Measurements from ENCODE around the gene STUM. TPM values are rescaled to one million over a fixed set of nuclear protein-coding genes. Genes with fewer than 3 reads are reported as not detected.

The STUM gene
- total and polyA plus RNA-seq, 2 experiments from 2014 or later, result 0.23 to 1.3 TPM

- peaks cover 6% of the 10 kb centered on the region for H3K27me3 Mint-ChIP-seq (ENCODE audit: insufficient read depth, low read depth, poor library complexity)
- Histone ChIP-seq H3K4me2 (no peak overlapping the region), H3K36me3 (ENCODE audit: insufficient read depth) (no peaks in the 10 kb centered on the region), H3K27ac (ENCODE audit: low read depth) (no peak overlapping the region), H4K20me1 (replicated peaks; ENCODE audit: insufficient read depth) (no peaks in the 10 kb centered on the region), H3F3A (replicated peaks; ENCODE audit: low read depth) (no peaks in the 10 kb centered on the region), H3K4me1 (ENCODE audit: insufficient read depth) (no peaks in the 10 kb centered on the region), H3K79me2 (replicated peaks; ENCODE audit: insufficient read depth) (no peaks in the 10 kb centered on the region), H3K9me2 (ENCODE audit: insufficient read depth) (no peaks in the 10 kb centered on the region), H3K4me3 (no peak overlapping the region), H3K27me3 (ENCODE audit: insufficient read depth) (no peaks in the 10 kb centered on the region), H2AFZ (no peak overlapping the region)
- TF ChIP-seq ZNF114 (CRISPR knock-in tag; IDR thresholded peaks at IDR 0.05), result no peak
- no peak for TF ChIP-seq JUNB (IDR thresholded peaks at IDR 0.05; ENCODE audit: unreplicated experiment)
- no peak for TF ChIP-seq REST (IDR thresholded peaks at IDR 0.05; ENCODE audit: unreplicated experiment)
- TF ChIP-seq STAT1 (IDR thresholded peaks at IDR 0.05; ENCODE audit: unreplicated experiment), result no peak
- no peak for TF ChIP-seq CTCF (conservative IDR thresholded peaks at IDR 0.05; ENCODE audit: low read depth in 2 of 2)
- no peak for TF ChIP-seq POLR2AphosphoS5 (IDR thresholded peaks at IDR 0.05; ENCODE audit: low read depth)
- no peak for TF ChIP-seq CREB1 (CRISPR knock-in tag; IDR thresholded peaks at IDR 0.05; ENCODE audit: low read depth)
- no peak for TF ChIP-seq EZH2phosphoT487 (IDR thresholded peaks at IDR 0.05; ENCODE audit: unreplicated experiment)
- TF ChIP-seq EZH2 (IDR thresholded peaks at IDR 0.05; ENCODE audit: low read depth, unreplicated experiment), result no peak
- no peak for TF ChIP-seq ETS1 (IDR thresholded peaks at IDR 0.05)
- TF ChIP-seq ZNF331 (CRISPR knock-in tag; IDR thresholded peaks at IDR 0.05; ENCODE audit: low read depth), result no peak
- no peak for TF ChIP-seq ZNF462 (CRISPR knock-in tag; IDR thresholded peaks at IDR 0.05)
- no peak for TF ChIP-seq NANOG (IDR thresholded peaks at IDR 0.05; ENCODE audit: borderline replicate concordance)
- DNase-seq (ENCODE audit: low spot score) (no peak), ATAC-seq (no peak)
- no peaks in the 10 kb centered on the region; the same call in 2 of the 3 replicates for H3K36me3 Mint-ChIP-seq (ENCODE audit: low read depth)
- no peak overlapping the region for H3K27ac Mint-ChIP-seq
- H3K4me3 Mint-ChIP-seq, result no peak overlapping the region
- H3K4me1 Mint-ChIP-seq, result no peaks in the 10 kb centered on the region; the same call in 2 of the 3 replicates
- H3K9me3 Mint-ChIP-seq, result peaks cover 26% of the 10 kb centered on the region
Measured at GRCh38 chr1:226615876-226616275, 67.3 kb downstream of the STUM start.
